Inferior parietal cortex (tissue), 1 donor: ENCODE measurements around the gene MST1.
"Not testable (repeated sequence)": the region's sequence is repeated elsewhere in the genome, so short reads cannot be mapped to it uniquely, and the experiment has no call there.

Experiments used
- DNase-seq: peaks from one replicate; pipeline ENCODE4 v3.0.0-alpha.2; 2016; ENCODE audit errors: extremely low spot score

MST1 gene

GRCh38 chr3:49700453-49701128, 11.3 kb upstream of the MST1 start:
- DNase-seq: no peak

GRCh38 chr3:49700014-49700413, 10.7 kb upstream of the MST1 start:
- DNase-seq: no peak

- DNase-seq: no peak
These were observed 10.2 kb upstream of the MST1 start for GRCh38 chr3:49699281-49699979.

- DNase-seq: not testable (repeated sequence)
These were observed 6.2 kb upstream of the MST1 start for GRCh38 chr3:49695350-49696015.

GRCh38 chr3:49694409-49695070, 5.3 kb upstream of the MST1 start:
- DNase-seq: not testable (repeated sequence)

- not testable (repeated sequence) for DNase-seq
These were observed 2.2 kb upstream of the MST1 start for GRCh38 chr3:49691481-49691880.

GRCh38 chr3:49690856-49691255, 1.6 kb upstream of the MST1 start:
- DNase-seq: not testable (repeated sequence)

- DNase-seq: not testable (repeated sequence)
These were observed 792 bp upstream of the MST1 start for GRCh38 chr3:49689908-49690624.

GRCh38 chr3:49688338-49689045, 782 bp downstream of the MST1 start:
- not testable (repeated sequence) for DNase-seq

GRCh38 chr3:49687424-49687795, 1.9 kb downstream of the MST1 start:
- DNase-seq: not testable (repeated sequence)

GRCh38 chr3:49686769-49687423, 2.4 kb downstream of the MST1 start:
- DNase-seq: not testable (repeated sequence)

- DNase-seq: not testable (repeated sequence)
These were observed 2.9 kb downstream of the MST1 start for GRCh38 chr3:49686346-49686745.

- DNase-seq: not testable (repeated sequence)
These were observed 3.4 kb downstream of the MST1 start for GRCh38 chr3:49685846-49686245.

GRCh38 chr3:49685103-49685502, 4.2 kb downstream of the MST1 start:
- not testable (repeated sequence) for DNase-seq

GRCh38 chr3:49684453-49684852, 4.8 kb downstream of the MST1 start:
- DNase-seq: not testable (repeated sequence)

GRCh38 chr3:49683162-49683561, 6.1 kb downstream of the MST1 start:
- no peak for DNase-seq

GRCh38 chr3:49681543-49681942, 7.7 kb downstream of the MST1 start:
- DNase-seq: no peak

GRCh38 chr3:49681232-49681522, 8.1 kb downstream of the MST1 start:
- no peak for DNase-seq

GRCh38 chr3:49680493-49681231, 8.6 kb downstream of the MST1 start:
- no peak for DNase-seq

- no peak for DNase-seq
These were observed 13.4 kb downstream of the MST1 start for GRCh38 chr3:49675912-49676311.
